ENCODE measurements around the gene SC5D. TPM values are rescaled to one million over a fixed set of nuclear protein-coding genes. Genes with fewer than 3 reads are reported as not detected.

Gene SC5D, protein sequence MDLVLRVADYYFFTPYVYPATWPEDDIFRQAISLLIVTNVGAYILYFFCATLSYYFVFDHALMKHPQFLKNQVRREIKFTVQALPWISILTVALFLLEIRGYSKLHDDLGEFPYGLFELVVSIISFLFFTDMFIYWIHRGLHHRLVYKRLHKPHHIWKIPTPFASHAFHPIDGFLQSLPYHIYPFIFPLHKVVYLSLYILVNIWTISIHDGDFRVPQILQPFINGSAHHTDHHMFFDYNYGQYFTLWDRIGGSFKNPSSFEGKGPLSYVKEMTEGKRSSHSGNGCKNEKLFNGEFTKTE
- 10 to 100 TPM; 12.8 to 19.7 (median 18.0) TPM for polyA plus RNA-seq

GRCh38 chr11:121292495-121293287 is at the start of gene SC5D:
Gene SC5D (plus strand): TSS chr11:121292771. CDS start chr11:121303376, 10,605 bp downstream.
- H3K27ac ChIP-seq (ENCODE audit: low read depth, low read length): no peak within 1 kb of the TSS
- WGBS, 3 donors: 0 to 1% (median 1%) methylated on average over 73 to 75 of the region's 75 CpGs

DNA sequence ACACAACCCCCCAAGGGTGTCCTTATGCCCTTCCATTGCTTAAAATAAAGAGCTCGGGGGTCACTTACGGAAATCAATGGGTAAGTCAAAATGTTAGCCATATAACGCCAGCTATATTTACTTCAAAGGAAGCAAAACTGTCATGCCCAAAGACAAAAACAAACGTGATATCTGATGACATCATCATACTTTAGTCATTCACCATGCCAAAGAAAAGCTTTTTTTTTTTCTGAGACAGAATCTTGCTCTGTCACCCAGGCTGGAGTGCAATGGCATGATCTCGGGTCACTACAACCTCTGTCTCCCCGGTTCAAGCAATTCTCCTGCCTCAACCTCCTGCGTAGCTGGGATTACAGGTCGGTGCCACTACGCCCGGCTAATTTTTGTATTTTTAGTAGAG is 47.7 kb upstream of the SC5D start:
- H3K27ac ChIP-seq (ENCODE audit: low read depth, low read length): no peak overlapping the region
- WGBS, 3 donors: 60 to 89% (median 89%) methylated on average over 7 to 10 of the region's 10 CpGs

DNA sequence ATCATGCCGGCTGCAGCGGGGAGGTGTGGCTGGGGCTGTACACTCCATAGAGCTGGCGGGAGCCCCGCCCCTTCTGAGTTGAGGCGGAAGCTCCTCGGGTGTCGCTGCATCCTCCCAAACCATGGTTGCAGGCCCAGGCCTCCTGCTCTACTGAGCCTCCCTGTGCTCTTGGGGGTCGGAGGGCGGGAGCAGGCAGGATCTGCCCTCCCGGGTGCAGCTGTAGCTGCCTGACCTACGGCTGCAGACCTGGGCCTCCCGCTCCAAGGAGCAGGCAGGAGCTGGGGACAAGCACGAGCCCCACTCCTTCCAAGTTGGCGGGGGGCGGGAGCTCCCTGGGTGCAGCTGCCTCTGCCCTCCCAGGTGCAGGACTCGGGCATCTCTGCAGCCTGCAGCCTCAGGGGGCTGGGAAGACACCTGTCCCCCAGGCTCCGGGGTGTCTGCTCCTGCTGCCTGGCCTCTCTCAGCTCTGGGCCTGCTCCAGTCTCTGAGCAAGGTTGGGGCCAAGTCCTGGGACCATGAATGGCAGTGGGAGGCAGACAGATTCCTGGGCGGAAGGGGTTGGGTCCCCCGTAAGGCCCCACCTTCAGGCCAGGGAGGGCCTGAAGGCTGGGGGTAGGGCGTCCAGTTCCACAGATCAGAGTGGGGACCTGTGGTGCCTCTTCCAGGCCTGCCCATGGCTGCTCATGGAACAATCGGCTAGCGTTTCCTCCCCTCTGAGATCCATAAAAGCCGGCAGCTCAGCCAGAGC is 46.4 kb upstream of the SC5D start:
- 80 to 88% (median 84%) methylated on average over 21 to 23 of the region's 23 CpGs for WGBS, 3 donors

DNA sequence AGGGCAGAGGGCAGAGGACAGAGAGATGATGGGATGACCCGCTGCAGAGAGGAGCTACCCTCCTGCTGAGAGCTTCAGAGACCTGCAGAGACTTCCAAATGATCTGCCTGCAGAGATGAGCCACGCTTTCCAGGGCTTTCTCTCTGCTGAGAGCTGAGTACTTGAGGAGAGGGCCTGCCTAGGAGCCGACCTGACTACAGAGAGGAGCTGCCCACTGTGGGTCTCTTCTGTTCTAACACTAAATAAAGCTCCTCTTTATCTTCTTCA is 45.9 kb upstream of the SC5D start:
- 71 to 90% (median 77%) methylated on average over 3 of the region's 3 CpGs for WGBS, 3 donors

More for the DNA sequence above, 46.4 kb upstream of the SC5D start:
- no peak overlapping the region for H3K27ac ChIP-seq (ENCODE audit: low read depth, low read length)

GRCh38 chr11:121248496-121248895 is 44.1 kb upstream of the SC5D start:
- WGBS, 3 donors: 65 to 81% (median 79%) methylated on average over 4 of the region's 4 CpGs
- no peak overlapping the region for H3K27ac ChIP-seq (ENCODE audit: low read depth, low read length)

More for the DNA sequence above, 45.9 kb upstream of the SC5D start:
- no peak overlapping the region for H3K27ac ChIP-seq (ENCODE audit: low read depth, low read length)

DNA sequence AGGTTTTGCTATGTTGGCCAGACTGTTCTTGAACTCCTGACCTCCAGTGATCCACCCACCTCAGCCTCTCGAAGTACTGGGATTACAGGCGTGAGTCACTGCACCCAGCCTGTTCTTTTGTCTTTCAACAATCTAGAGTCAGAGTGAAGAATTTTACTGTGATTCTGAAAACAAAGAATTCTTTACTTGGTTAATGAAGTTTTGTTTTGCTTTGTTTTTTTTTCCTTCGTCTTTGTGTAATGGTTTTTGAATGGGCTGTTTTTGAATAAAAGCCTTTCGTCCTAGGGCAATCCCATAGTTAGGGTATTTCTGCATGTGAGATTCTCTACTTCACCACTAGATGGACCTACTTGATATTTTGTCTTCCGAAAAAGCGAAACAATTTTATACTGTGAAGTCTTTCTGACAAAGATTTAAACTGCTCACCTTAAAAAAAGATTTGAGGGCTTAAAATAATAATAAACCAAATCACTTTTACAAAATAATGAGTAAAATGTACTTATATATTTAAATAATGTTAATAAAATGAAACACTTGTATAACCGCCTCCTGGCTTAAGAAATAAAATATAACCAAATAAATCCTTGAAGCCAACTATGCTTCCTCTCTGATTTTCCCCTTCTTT is 43.4 kb upstream of the SC5D start:
- no peak overlapping the region for H3K27ac ChIP-seq (ENCODE audit: low read depth, low read length)
- WGBS, 3 donors: 32 to 40% (median 35%) methylated on average over 7 of the region's 7 CpGs

GRCh38 chr11:121250843-121251242 is 41.7 kb upstream of the SC5D start:
- 83 to 85% (median 85%) methylated on average over 4 of the region's 4 CpGs for WGBS, 3 donors
- no peak overlapping the region for H3K27ac ChIP-seq (ENCODE audit: low read depth, low read length)

DNA sequence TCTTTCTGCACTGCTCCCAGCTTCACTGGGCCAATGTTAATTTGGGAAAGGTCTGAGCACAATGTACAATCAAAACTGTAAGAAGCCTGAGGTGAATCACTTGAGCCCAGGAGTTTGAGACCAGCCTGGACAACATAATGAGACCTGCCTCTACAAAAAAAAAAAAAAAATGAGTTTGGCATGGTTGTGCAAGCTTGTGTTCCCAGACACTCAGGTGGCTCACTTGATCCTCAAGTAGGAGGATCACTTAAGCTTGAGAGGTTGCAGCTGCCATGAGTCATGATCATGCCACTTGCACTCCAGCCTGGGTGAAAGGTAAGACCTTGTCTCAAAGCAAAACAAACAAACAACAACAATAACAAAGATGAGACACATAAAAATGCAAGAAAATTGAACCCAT is 38.6 kb upstream of the SC5D start:
- H3K27ac ChIP-seq (ENCODE audit: low read depth, low read length): no peak overlapping the region

DNA sequence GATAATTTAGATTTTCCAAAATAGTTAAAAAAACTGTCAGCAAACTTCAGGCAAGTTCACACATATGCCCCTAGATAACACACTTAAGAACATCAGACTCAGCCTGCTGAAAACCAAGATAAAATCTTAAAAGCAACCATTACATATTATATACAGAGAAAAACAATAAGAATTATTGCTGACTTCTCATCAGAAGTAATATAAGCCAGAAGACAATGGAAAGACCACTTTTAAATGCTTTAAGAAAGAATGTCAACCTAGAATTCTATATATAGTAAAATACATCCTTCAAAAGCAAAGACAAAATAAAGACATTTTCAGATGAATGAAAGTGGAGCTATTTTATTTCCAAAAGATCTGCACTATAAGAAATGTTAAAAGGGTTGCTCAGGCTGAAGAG is 37.8 kb upstream of the SC5D start:
- no peak overlapping the region for H3K27ac ChIP-seq (ENCODE audit: low read depth, low read length)

GRCh38 chr11:121255473-121256125 is 37.0 kb upstream of the SC5D start:
- 68 to 77% (median 75%) methylated on average over 2 of the region's 2 CpGs for WGBS, 3 donors
- no peak overlapping the region for H3K27ac ChIP-seq (ENCODE audit: low read depth, low read length)

- H3K27ac ChIP-seq (ENCODE audit: low read depth, low read length): no peak overlapping the region
Measured at GRCh38 chr11:121257289-121257688, 35.3 kb upstream of the SC5D start.

DNA sequence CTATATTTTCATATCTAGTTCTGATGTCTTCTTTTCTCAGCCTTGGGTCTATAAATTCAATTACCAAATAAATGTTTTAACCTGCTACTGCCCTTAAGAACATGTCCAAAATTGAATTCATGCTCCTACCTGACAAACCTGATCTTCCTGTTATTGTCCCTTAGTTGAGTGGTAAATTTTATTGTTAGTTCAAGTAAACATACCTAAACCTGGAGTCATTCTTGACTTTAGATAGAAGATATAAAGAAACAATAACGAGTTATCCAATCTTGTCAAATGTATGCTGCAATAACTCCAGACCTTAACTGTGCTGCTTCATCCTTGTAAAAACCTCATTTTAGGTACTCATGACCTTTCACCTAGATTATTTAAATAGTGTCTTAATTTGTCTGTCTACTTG is 34.6 kb upstream of the SC5D start:
- H3K27ac ChIP-seq (ENCODE audit: low read depth, low read length): no peak overlapping the region
- WGBS, 3 donors: 33 to 88% (median 61%) methylated on average over 1 of the region's 1 CpG

DNA sequence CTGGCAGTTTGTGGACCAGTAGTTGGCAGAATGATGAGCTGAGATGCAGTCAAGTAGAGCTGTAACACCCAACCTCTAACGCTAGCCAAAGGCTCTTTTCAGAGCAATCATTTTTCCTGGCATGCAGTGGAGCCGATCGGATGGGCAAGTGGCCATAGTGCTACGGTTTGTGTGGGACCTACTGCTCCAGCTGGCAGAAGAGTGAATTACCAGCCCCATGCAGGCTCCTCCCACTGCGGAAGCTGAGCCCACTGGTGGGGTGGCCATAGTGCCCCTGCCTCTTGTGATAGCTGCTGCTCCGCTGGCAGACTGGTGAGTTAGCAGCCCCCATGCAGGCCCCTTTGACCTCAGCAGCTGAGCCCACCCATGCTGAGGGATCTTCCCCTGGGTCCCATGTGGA is 27.0 kb upstream of the SC5D start:
- 62 to 94% (median 72%) methylated on average over 6 of the region's 6 CpGs for WGBS, 3 donors
- no peak overlapping the region for H3K27ac ChIP-seq (ENCODE audit: low read depth, low read length)

GRCh38 chr11:121268581-121268980 is 24.0 kb upstream of the SC5D start:
- H3K27ac ChIP-seq (ENCODE audit: low read depth, low read length): no peak overlapping the region
- 9 to 18% (median 16%) methylated on average over 2 of the region's 2 CpGs for WGBS, 3 donors

- WGBS, 3 donors: 36 to 51% (median 46%) methylated on average over 7 of the region's 7 CpGs
Measured at GRCh38 chr11:121270001-121270678, 22.4 kb upstream of the SC5D start.

DNA sequence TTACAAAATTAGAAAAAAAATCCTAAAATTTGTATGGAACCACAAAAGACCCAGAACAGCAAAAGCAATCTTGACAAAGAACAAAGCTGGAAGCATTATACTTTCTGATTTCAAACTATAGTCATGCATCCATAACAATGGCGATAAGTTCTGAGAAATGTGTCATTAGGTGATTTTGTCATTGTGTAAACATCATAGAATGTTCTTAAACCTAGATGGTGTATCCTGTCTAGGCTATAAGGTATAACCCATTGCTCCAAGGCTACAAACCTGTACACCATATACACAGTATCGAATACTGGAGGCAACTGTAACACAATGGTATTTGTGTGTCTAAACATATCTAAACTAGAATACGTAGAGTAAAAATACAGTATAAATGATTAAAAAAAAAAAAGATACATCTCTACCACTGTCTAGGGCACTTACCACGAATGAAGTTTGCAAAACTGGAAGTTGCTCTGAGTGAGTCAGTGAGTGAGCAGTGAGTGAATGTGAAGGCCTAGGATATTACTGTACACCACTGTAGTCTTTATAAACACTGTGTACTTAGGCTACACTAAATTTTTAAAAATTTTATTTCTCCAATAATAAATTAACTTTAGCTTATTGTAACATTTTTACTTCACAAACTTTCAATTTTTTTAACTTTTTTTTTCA is 18.1 kb upstream of the SC5D start:
- H3K27ac ChIP-seq (ENCODE audit: low read depth, low read length): no peak overlapping the region
- 77 to 85% (median 82%) methylated on average over 4 of the region's 4 CpGs for WGBS, 3 donors

More at GRCh38 chr11:121270001-121270678, 22.4 kb upstream of the SC5D start:
- no peak overlapping the region for H3K27ac ChIP-seq (ENCODE audit: low read depth, low read length)

DNA sequence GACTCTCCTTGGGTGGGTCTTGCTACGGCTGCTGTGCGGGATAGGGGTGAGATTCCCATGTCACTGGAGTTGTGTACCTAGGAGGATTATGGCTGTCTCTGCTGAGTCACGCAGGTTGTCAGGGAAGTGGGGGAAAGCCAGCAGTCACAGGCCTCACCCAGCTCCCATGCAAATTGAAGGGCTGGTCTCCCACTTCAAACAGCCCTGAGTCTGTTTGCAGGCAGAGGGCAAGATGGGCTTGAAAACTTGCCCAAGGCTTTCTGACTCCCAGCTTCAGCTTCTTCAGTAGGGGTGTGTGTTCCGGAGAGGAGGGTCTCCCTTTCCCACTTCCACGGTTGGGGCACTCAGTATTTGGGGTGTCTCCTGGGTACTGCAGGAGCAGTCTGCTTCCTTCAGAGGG is 10.9 kb upstream of the SC5D start:
- no peak overlapping the region for H3K27ac ChIP-seq (ENCODE audit: low read depth, low read length)
- WGBS, 3 donors: 92 to 99% (median 95%) methylated on average over 5 of the region's 5 CpGs

- WGBS, 3 donors: 47 to 67% (median 54%) methylated on average over 4 of the region's 4 CpGs
- H3K27ac ChIP-seq (ENCODE audit: low read depth, low read length): no peak overlapping the region
Measured at GRCh38 chr11:121282386-121282785, 10.2 kb upstream of the SC5D start.

All from adipose tissue (tissue), 3 donors.